Hepatocyte (in vitro differentiated cells): Measurements from ENCODE around the gene EFHD1.

Source experiments
- EZH2 ChIP-seq: fragments of 200-600 bp; sonication (generic); IDR thresholded peaks from 2 replicates; pipeline ENCODE4 v1.6.1; 2016; ENCODE audit warnings: antibody characterized with exemption, mild to moderate bottlenecking, borderline replicate concordance
- TF ChIP-seq, protein P1 (sequence below): fragments of 200-600 bp; sonication (generic); IDR thresholded peaks from 2 replicates; pipeline ENCODE4 v1.5.1; 2016; ENCODE audit warnings: antibody characterized with exemption, mild to moderate bottlenecking; ENCODE audit not compliant: poor library complexity

DNA sequence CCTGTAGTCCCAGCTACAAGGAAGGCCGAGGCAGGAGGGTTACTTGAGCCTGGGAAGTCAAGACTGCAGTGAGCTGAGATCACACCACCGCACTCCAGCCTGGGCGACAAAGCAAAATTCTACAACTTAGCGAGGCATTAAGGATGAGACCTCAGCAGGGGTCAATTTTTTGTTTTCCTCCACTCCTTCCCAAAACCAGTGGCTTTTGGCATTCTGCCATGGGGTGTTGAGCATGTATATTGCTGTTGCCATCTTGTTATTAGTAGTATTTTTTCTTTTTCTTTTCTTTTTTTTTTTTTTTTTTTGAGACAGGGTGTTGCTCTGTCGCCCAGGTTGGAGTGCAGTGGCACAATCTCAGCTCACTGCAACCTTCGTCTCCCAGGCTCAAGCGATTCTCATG is 54.8 kb downstream of the EFHD1 start:
- TF ChIP-seq, protein P1, sequence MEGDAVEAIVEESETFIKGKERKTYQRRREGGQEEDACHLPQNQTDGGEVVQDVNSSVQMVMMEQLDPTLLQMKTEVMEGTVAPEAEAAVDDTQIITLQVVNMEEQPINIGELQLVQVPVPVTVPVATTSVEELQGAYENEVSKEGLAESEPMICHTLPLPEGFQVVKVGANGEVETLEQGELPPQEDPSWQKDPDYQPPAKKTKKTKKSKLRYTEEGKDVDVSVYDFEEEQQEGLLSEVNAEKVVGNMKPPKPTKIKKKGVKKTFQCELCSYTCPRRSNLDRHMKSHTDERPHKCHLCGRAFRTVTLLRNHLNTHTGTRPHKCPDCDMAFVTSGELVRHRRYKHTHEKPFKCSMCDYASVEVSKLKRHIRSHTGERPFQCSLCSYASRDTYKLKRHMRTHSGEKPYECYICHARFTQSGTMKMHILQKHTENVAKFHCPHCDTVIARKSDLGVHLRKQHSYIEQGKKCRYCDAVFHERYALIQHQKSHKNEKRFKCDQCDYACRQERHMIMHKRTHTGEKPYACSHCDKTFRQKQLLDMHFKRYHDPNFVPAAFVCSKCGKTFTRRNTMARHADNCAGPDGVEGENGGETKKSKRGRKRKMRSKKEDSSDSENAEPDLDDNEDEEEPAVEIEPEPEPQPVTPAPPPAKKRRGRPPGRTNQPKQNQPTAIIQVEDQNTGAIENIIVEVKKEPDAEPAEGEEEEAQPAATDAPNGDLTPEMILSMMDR, result no peak
- no peak for TF ChIP-seq EZH2
